WI38 (cell line): ENCODE results near the gene AXIN2.

Source experiments
- H3K4me3 ChIP-seq: 2 replicates; pipeline ENCODE4 v1.5.1; 2011; ENCODE audit warnings: low read depth, mild to moderate bottlenecking, control low read depth, low read length
- TF ChIP-seq, protein P1 (sequence below): IDR thresholded peaks from 2 replicates; pipeline ENCODE4 v1.5.1; 2012; ENCODE audit warnings: low read depth, mild to moderate bottlenecking, control low read depth, low read length

Gene AXIN2

DNA sequence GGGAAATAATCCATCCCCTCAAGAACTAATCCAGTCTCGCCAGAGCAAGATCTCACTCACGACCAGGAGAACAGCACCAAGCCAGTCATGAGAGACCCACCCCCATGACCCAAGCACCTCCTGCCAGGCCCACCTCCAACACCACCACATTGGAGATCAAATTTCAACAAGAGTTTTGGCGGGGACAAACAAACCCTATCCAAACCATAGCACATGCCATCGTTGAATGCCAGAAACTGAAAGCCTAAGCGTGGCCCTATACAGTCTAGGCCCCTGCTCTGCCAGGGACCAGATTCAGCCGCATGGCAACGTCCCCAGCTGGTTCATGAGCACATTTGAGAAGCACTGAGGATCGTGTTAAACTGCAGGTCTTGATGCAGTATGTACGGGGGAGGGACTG is 57.3 kb downstream of the AXIN2 start:
- TF ChIP-seq, protein P1, sequence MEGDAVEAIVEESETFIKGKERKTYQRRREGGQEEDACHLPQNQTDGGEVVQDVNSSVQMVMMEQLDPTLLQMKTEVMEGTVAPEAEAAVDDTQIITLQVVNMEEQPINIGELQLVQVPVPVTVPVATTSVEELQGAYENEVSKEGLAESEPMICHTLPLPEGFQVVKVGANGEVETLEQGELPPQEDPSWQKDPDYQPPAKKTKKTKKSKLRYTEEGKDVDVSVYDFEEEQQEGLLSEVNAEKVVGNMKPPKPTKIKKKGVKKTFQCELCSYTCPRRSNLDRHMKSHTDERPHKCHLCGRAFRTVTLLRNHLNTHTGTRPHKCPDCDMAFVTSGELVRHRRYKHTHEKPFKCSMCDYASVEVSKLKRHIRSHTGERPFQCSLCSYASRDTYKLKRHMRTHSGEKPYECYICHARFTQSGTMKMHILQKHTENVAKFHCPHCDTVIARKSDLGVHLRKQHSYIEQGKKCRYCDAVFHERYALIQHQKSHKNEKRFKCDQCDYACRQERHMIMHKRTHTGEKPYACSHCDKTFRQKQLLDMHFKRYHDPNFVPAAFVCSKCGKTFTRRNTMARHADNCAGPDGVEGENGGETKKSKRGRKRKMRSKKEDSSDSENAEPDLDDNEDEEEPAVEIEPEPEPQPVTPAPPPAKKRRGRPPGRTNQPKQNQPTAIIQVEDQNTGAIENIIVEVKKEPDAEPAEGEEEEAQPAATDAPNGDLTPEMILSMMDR: no peak
- H3K4me3 ChIP-seq: no peak overlapping the region

DNA sequence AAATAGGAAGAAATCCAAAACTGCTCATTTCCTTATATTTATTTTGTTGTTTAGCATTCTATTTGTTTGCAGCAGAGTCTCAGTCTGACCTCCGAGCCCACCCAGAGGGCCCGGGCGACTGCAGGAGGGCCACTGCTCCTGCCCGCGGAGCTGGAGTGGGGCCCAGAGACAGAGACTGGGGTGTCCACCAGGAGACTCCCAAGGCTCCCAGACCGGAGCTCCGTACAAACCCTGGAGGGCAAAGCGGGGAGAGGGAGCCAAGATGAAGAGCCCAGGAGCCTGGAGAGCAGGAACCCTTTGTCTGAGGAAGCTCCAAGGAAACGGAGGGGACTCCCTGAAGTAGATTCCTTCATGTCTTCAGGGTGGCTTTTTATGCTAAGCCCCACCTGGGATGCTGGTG is 57.9 kb downstream of the AXIN2 start:
- TF ChIP-seq, protein P1: no peak
- no peak overlapping the region for H3K4me3 ChIP-seq

DNA sequence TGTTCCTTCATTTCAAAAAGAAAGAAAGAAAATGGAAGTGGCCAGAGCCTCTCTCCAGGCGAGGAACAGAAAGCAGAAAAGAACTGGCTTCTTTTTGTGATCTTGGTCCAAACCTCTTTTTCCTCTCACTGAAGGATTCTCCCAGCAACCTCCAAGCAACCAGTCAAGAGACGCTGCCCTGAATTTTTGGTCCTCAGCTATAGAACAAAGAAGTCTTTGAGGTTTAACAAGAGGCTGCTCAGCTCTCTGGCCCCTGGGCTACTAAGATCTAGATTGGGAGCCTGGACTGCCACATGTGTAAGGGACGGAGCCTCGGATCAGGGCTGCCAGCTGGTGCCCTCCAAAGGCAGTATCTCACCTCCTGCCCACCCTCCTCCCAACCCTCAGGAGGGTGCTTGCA is 62.6 kb downstream of the AXIN2 start:
- TF ChIP-seq, protein P1: no peak
- no peak overlapping the region for H3K4me3 ChIP-seq

DNA sequence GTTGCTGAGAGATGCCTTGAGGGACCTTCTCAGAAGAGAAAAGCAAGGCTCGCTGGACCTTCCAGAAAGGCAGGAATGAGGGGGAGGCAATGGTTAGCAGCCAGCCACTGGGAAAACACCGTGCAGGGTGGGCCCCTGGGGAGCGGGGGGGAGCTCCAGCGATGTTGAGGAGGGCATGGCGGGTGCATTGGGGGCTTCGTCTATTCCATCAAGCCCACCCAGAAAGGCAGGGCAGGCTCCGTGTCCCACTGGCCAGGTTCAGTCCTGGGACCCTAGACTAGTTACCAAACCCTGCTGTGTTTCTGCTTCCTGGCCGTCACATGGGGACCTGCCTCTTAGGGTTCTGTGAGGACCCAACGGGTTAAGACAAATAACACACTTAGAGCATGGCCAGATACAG is 64.6 kb downstream of the AXIN2 start:
- TF ChIP-seq, protein P1: no peak
- no peak overlapping the region for H3K4me3 ChIP-seq

DNA sequence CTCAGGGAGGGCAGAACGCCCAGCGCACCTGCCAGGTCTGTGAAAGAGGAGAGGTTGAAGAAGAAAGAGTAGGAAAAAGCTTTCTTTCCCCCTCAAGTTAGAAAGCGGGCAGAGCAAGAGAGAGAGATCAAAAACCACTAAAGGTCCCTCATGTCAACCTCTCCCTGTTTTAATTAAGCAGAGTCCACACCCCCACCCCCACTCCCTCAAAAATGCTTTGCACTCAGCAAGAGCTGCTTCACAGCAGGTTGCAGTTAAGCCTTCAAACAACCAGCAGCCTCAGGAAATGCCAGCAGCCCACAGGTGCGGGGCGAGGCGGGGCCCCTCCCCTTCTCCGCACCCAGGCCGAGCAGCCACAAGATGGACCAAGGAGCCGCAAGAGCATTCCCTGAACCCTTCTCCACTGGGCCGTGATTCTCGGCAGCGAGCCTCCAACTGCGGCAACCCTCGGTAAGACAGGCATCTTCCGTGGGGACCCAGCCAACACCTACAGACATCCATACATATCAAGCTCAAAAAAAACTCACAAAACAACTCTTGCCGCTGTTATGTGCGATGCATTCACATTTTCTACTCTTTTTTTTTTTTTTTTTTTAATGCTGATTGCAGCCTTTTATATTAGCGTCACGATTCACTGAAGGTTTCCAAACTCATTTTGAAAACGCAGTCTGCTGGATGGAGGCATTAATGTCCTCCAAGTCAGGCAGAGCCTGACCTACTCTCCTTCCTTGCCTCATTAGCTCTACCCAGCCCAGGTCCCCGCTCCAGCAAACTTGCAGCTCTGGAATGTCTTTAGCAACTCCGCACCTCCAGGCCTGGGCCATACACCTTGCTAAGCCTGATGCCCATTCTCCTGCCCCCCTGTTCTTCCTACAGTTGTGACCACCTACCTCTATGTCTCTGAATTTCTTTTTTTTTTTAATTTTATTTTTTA is 66.1 kb downstream of the AXIN2 start:
- no peak overlapping the region for H3K4me3 ChIP-seq
- TF ChIP-seq, protein P1: no peak

DNA sequence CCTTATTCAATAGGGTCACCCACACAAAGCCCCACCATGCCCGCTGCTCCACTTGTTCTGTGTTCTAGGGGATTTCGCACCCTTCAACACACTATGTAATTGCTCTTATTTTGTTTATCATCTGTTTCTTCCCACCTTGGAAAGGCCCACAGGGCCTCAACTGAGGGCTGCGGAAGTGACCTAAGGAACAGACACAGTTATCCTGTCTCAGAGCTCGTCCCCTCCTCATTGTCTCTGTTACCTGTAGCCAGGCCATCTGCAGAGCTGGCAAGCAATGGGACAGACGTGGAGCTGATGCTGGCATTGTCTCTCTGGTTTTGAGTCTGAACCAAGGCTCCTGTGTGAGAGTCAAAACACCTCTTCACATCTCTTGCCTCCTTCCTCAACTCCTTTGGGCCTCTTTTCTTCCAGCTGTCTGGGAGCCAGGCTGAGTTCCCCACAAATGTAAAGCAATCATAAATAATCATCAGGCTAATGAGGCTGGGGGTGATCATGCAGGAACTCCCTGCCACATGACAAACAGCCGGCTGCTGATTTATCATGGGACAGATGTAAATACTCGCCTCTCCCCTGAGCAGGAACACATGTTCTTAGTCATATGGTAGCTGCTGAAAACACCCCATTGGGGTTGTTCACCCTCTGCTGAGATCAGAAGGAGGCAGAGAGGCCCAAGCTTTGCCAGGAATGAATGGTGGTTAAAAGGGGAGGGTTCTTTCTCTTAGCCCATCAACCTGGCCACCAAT is 71.9 kb downstream of the AXIN2 start:
- H3K4me3 ChIP-seq: no peak overlapping the region
- TF ChIP-seq, protein P1: no peak

DNA sequence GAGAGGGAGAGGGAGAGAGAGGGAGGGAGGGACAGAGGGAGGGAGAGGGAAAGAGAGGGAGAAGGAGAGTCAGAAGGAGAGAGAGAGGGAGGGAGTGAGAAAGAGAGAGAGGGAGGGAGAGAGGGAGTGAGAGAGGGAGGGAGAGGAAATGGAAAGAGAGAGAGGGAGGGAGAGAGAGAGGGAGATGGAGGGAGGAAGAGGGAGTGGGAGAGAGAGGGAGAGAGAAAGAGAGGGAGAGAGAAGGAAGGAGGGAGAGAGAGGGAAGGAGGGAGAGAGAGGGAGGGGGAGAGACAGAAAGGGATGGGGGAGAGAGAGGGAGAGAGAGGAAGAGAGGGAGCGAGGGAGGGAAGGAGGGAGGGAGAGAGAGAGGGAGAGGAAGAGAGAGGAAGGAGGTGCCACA is 72.8 kb downstream of the AXIN2 start:
- H3K4me3 ChIP-seq: no peak overlapping the region
- TF ChIP-seq, protein P1: no peak
